HepG2 (cell line): Measurements from ENCODE around the gene COX4I1. TPM values are rescaled to one million over a fixed set of nuclear protein-coding genes. Genes with fewer than 3 reads are reported as not detected.
"Not testable (repeated sequence)": the region's sequence is repeated elsewhere in the genome, so short reads cannot be mapped to it uniquely, and the experiment has no call there.

Experiments
- ATAC-seq: fragments of 200-7000 bp; cut with Tn5 transposase; 3 replicates; pipeline ENCODE4 v1.9.1; 2020; ENCODE audit warnings: mild to moderate bottlenecking, moderate library complexity
- BruUV-seq: library from RNA; stranded (reverse); fragments of 400-500 nt; replicated peaks from 2 replicates; lab custom pipeline; 2021; lab: Mats Ljungman, UMichigan
- CTCF ChIA-PET: fragments of 300-600 bp; formaldehyde crosslinking; extraction: SDS; loops from one replicate; lab custom pipeline; 2021; ENCODE audit warnings: low total read pairs, inconsistent platforms, low intra/inter-chr PET ratio; lab: Yijun Ruan, JAX
- POLR2A ChIA-PET: fragments of 350-600 bp; sonication (Branson Sonifier 250); formaldehyde crosslinking; loops from one replicate; lab custom pipeline; 2020; ENCODE audit warnings: antibody characterized with exemption, inconsistent platforms; lab: Yijun Ruan, JAX
- DNase-seq: peaks from one replicate; pipeline ENCODE4 v3.0.0-alpha.2; 2015; ENCODE audit warnings: low spot score
- FAIRE-seq: peaks from 3 replicates; lab custom pipeline; 2011; peaks lifted over from hg19 to GRCh38; lab: Jason Lieb, UNC
- H2AFZ ChIP-seq: one replicate; pipeline ENCODE4 v1.6.1; 2011; ENCODE audit warnings: low read length, inconsistent platforms
- H3K27ac ChIP-seq: fragments of 300-600 bp; 3 replicates; pipeline ENCODE4 v1.8.0; 2011; ENCODE audit warnings: mixed run types, mild to moderate bottlenecking, mixed read lengths, low read length, inconsistent platforms; ENCODE audit not compliant: insufficient read depth; ENCODE audit errors: extremely low read length
- H3K27me3 ChIP-seq, 2 experiments: fragments of 200-600 bp in 1 of 2; 2 replicates in 1 of 2; 3 replicates in 1 of 2; pipeline versions ENCODE4 v1.6.0 to v1.8.0; 2011; ENCODE audit warnings: low read length in 2 of 2, mild to moderate bottlenecking in 2 of 2, moderate library complexity in 2 of 2, inconsistent platforms in 1 of 2; ENCODE audit not compliant: insufficient read depth in 2 of 2, control insufficient read depth in 1 of 2
- H3K36me3 ChIP-seq, 2 experiments: fragments of 200-600 bp in 1 of 2; replicated peaks in 1 of 2; 2 replicates in 1 of 2; 3 replicates in 1 of 2; pipeline versions ENCODE4 v1.5.1 to v1.8.0; 2011; ENCODE audit warnings: low read length in 2 of 2, inconsistent platforms in 1 of 2; ENCODE audit not compliant: insufficient read depth in 2 of 2, control insufficient read depth in 1 of 2
- H3K4me1 ChIP-seq: 2 replicates; pipeline ENCODE4 v1.5.1; 2012; ENCODE audit warnings: low read length, inconsistent platforms; ENCODE audit not compliant: insufficient read depth
- H3K4me2 ChIP-seq: 2 replicates; pipeline ENCODE4 v1.6.0; 2011; ENCODE audit warnings: low read depth, low read length, inconsistent platforms
- H3K4me3 ChIP-seq, 3 experiments: fragments of 200-600 bp in 1 of 3; sonication (generic), shearing (Covaris generic) in 1 of 3; replicated peaks in 1 of 3; 2 replicates each; pipeline ENCODE4 v1.5.1; 2011 to 2016; ENCODE audit warnings: low read length in 3 of 3, inconsistent platforms in 2 of 3, low read depth in 2 of 3, mild to moderate bottlenecking in 2 of 3, control low read depth in 1 of 3, mixed read lengths in 1 of 3; ENCODE audit not compliant: insufficient read depth in 1 of 3
- H3K79me2 ChIP-seq: one replicate; pipeline ENCODE4 v1.6.1; 2011; ENCODE audit warnings: low read length, inconsistent platforms; ENCODE audit not compliant: insufficient read depth
- H3K9ac ChIP-seq: 2 replicates; pipeline ENCODE4 v1.6.0; 2011; ENCODE audit warnings: mild to moderate bottlenecking, low read depth, low read length, inconsistent platforms; ENCODE audit not compliant: insufficient read depth
- H3K9me3 ChIP-seq: 2 replicates; pipeline ENCODE4 v1.5.1; 2012; ENCODE audit warnings: mild to moderate bottlenecking, low read length
- H4K20me1 ChIP-seq: 2 replicates; pipeline ENCODE4 v1.6.0; 2011; ENCODE audit warnings: inconsistent platforms, mild to moderate bottlenecking, low read length, moderate library complexity; ENCODE audit not compliant: insufficient read depth
- CCAR2 ChIP-seq: fragments of 200-400 bp; formaldehyde crosslinking; optimal IDR thresholded peaks from 2 replicates; pipeline ENCODE3; 2018; ENCODE audit warnings: low read depth, mild to moderate bottlenecking, low read length, moderate library complexity
- MEF2D ChIP-seq: sonication (generic); formaldehyde crosslinking; IDR thresholded peaks from 2 replicates; pipeline ENCODE4 v1.5.1; 2020; ENCODE audit warnings: mild to moderate bottlenecking, missing genetic modification reagents
- MTF1 ChIP-seq: sonication (generic); formaldehyde crosslinking; IDR thresholded peaks from 2 replicates; pipeline ENCODE4 v1.5.0; 2020; ENCODE audit warnings: missing genetic modification reagents
- PAF1 ChIP-seq: IDR thresholded peaks from 2 replicates; pipeline ENCODE4 v1.6.1; 2016; ENCODE audit warnings: missing genetic modification reagents, missing compliant biosample characterization
- THYN1 ChIP-seq: sonication (generic); formaldehyde crosslinking; IDR thresholded peaks from 2 replicates; pipeline ENCODE4 v1.8.1; 2023; ENCODE audit warnings: low read depth, mild to moderate bottlenecking, moderate library complexity, missing genetic modification reagents, borderline replicate concordance
- ZBTB7A ChIP-seq: sonication (generic); formaldehyde crosslinking; IDR thresholded peaks from 2 replicates; pipeline ENCODE4 v1.8.0; 2022; ENCODE audit warnings: mild to moderate bottlenecking, missing genetic modification reagents
- ZEB1 ChIP-seq: IDR thresholded peaks from 2 replicates; pipeline ENCODE4 v1.6.1; 2012; ENCODE audit warnings: mild to moderate bottlenecking, low read depth, inconsistent platforms; ENCODE audit not compliant: insufficient replicate concordance
- ZNF138 ChIP-seq: sonication (generic); formaldehyde crosslinking; IDR thresholded peaks from 2 replicates; pipeline ENCODE4 v1.5.0; 2020; ENCODE audit warnings: mild to moderate bottlenecking, low read depth, missing genetic modification reagents
- ZNF207 ChIP-seq: fragments of 450-650 bp; IDR thresholded peaks from 2 replicates; pipeline ENCODE4 v1.6.1; 2016; ENCODE audit warnings: antibody characterized with exemption, borderline replicate concordance
- ZNF367 ChIP-seq: sonication (generic); formaldehyde crosslinking; IDR thresholded peaks from 2 replicates; pipeline ENCODE4 v1.4.0; 2020; ENCODE audit warnings: missing genetic modification reagents, borderline replicate concordance
- ZNF446 ChIP-seq: sonication (generic); formaldehyde crosslinking; IDR thresholded peaks from 2 replicates; pipeline ENCODE4 v1.5.0; 2020; ENCODE audit warnings: mild to moderate bottlenecking, missing genetic modification reagents
- ZNF556 ChIP-seq: sonication (generic); formaldehyde crosslinking; IDR thresholded peaks from 2 replicates; pipeline ENCODE4 v1.4.0; 2020; ENCODE audit warnings: mild to moderate bottlenecking, missing genetic modification reagents, borderline replicate concordance
- ZSCAN20 ChIP-seq: sonication (generic); formaldehyde crosslinking; IDR thresholded peaks from 2 replicates; pipeline ENCODE4 v1.4.0; 2020; ENCODE audit warnings: missing genetic modification reagents, mild to moderate bottlenecking, borderline replicate concordance
- WGBS: methylation state at CpG from one replicate; pipeline ENCODE4 v1.1.6; 2017; ENCODE audit warnings: low lambda C conversion rate; 5-methylcytosine and 5-hydroxymethylcytosine counted together
- in situ Hi-C: cut with HindIII; loops from 2 replicates; pipeline ENCODE4 v1.10.0; 2017; ENCODE audit warnings: low pct_unique_long_range_greater_than_20kb; ENCODE audit not compliant: extremely low pct_ligation_motif_present
- intact Hi-C: fragments of 100-400 bp; cut with micrococcal nuclease; formaldehyde crosslinking; loops from one replicate; pipeline ENCODE4 v1.10.0; 2022; ENCODE audit not compliant: unreplicated experiment
- polyA plus RNA-seq, 8 experiments: library from polyadenylated mRNA; depleted of rRNA in 3 of 8; stranded (reverse) in 7 of 8; unstranded in 1 of 8; fragments of >200 nt; fragmentation: Illumina TruSeq in 4 of 8; extraction: Trizol in 4 of 8; gene quantifications; 2 replicates each; pipeline versions ENCODE4 v1.2.1 to v1.2.3, GENCODE V29; 2011 to 2016; ENCODE audit warnings: low read depth in 4 of 8, missing spikeins in 1 of 8, mixed read lengths in 1 of 8; ENCODE audit not compliant: insufficient read depth in 1 of 8
- total RNA-seq, 5 experiments: library from RNA; depleted of rRNA; stranded (reverse); fragments of >200 nt; fragmentation: Illumina TruSeq; extraction: Trizol; gene quantifications; 2 replicates each; pipeline ENCODE4 v1.2.3, GENCODE V29; 2016; ENCODE audit warnings: low read depth in 1 of 5

COX4I1 gene
- total and polyA plus RNA-seq, 2 of the 13 experiments (the other 11 are each of a cell fraction or from before 2014, with no cell fraction given) = 658 to 902 TPM

- ATAC-seq, H3K9ac ChIP-seq, POLR2A ChIA-PET, CTCF ChIA-PET, FAIRE-seq, H3K4me2 ChIP-seq, H2AFZ ChIP-seq, intact Hi-C loops, H3K27ac ChIP-seq, BruUV-seq, H3K4me3 ChIP-seq, H3K9me3 ChIP-seq, DNase-seq: not testable (repeated sequence)
- peaks cover 11% of the 10 kb centered on the region for H4K20me1 ChIP-seq
- peaks cover 27% of the 10 kb centered on the region for H3K4me1 ChIP-seq
- peaks cover 24 to 45% of the 10 kb centered on the region in 2 experiments for H3K36me3 ChIP-seq
- peaks cover 12% of the 10 kb centered on the region for H3K79me2 ChIP-seq
- in situ Hi-C loops = loop anchor here (25.0 kb wide), 1 partner anchor 705 kb away; the partner anchor contains the start of gene FOXF1
- H3K27me3 ChIP-seq = peaks cover 5 to 15% of the 10 kb centered on the region in 2 experiments
- WGBS = 85% methylated on average over 6 of the region's 6 CpGs
Observed at GRCh38 chr16:85807340-85807739, 7.8 kb downstream of the COX4I1 start.

- H3K27me3 ChIP-seq = peaks cover 6 to 22% of the 10 kb centered on the region in 2 experiments
- intact Hi-C loops, H3K4me3 ChIP-seq, H3K9ac ChIP-seq, H3K79me2 ChIP-seq, CTCF ChIA-PET, POLR2A ChIA-PET, H4K20me1 ChIP-seq, FAIRE-seq, ATAC-seq, H2AFZ ChIP-seq, BruUV-seq, H3K4me2 ChIP-seq, DNase-seq, H3K9me3 ChIP-seq, H3K27ac ChIP-seq: not testable (repeated sequence)
- peaks cover 27% of the 10 kb centered on the region for H3K4me1 ChIP-seq
- WGBS = 94% methylated on average over 21 of the region's 27 CpGs
- in situ Hi-C loops = loop anchor here (25.0 kb wide), 1 partner anchor 704 kb away; the partner anchor contains the start of gene FOXF1
- peaks cover 20 to 37% of the 10 kb centered on the region in 2 experiments for H3K36me3 ChIP-seq
Observed at GRCh38 chr16:85808104-85808503, 8.6 kb downstream of the COX4I1 start.

GRCh38 chr16:85808926-85809325 lies 9.4 kb downstream of the COX4I1 start:
- ATAC-seq = peak; percentile 16
- POLR2A ChIA-PET = no interaction called here
- WGBS = 94% methylated on average over 7 of the region's 7 CpGs
- TF ChIP-seq ZNF207 (no peak), PAF1 (CRISPR knock-in tag) (no peak), MEF2D (CRISPR knock-in tag) (no peak), ZNF556 (no peak), ZNF446 (no peak), ZSCAN20 (no peak), ZNF367 (CRISPR knock-in tag) (no peak), CCAR2 (no peak), ZEB1 (no peak), THYN1 (CRISPR knock-in tag) (no peak), MTF1 (CRISPR knock-in tag) (no peak), ZBTB7A (CRISPR knock-in tag) (no peak), ZNF138 (CRISPR knock-in tag) (no peak)

More at GRCh38 chr16:85808926-85809325, 9.4 kb downstream of the COX4I1 start:
- Histone ChIP-seq H3K27ac (no peak overlapping the region), H3K4me2 (no peak overlapping the region), H4K20me1 (no peaks in the 10 kb centered on the region; the same call in 1 of the 2 replicates), H2AFZ (no peak overlapping the region), H3K4me1 (peaks cover 27% of the 10 kb centered on the region), H3K27me3 (peaks cover 6 to 28% of the 10 kb centered on the region in 2 experiments), H3K4me3 (no peak overlapping the region), H3K9ac (no peak overlapping the region), H3K9me3 (no peaks in the 10 kb centered on the region), H3K36me3 (peaks cover 12 to 29% of the 10 kb centered on the region in 2 experiments), H3K79me2 (no peaks in the 10 kb centered on the region)
- CTCF ChIA-PET = no interaction called here
- intact Hi-C loops (no loop called here), in situ Hi-C loops (loop anchor here (25.0 kb wide), 1 partner anchor 703 kb away; the partner anchor contains the start of gene FOXF1)
- no TSS peak for BruUV-seq
- FAIRE-seq (no peak), DNase-seq (no peak)
